NCI-H82 treated with DMSO at 0.1 percent for 48 hours (cell line): ENCODE measurements around the gene PRKAG2.

Experiments used
- DNase-seq: peaks from one replicate; lab custom pipeline; 2025; ENCODE audit not compliant: unreplicated experiment; lab: John Stamatoyannopoulos, UW

PRKAG2 gene

DNA sequence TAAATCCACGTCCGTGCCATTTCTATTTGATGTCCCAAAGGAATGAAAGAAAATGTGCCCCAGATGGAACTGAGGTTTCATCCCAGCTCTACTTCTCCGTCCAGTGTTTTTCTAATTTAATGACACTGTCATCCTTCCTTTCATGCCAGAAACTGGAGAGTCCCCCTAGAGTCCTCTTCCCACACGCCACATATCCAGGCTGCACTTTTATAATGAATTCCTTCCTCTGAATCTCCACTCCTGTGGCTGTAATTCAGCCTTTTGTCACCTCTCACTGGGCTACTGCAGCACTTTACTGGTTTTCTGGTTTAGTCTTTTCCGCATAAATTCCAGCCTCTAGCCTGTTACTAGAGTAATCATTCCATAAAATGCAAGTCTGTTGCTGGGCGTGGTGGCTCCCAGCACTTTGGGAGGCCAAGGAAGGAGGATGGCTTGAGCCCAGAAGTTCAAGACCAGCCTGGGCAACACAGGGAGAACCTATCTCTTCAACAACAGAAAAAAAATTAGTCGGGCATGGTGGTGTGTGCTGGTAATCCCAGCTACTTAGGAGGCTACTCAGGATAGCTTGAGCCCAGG lies 214.6 kb downstream of the PRKAG2 start:
- DNase-seq: no peak

DNA sequence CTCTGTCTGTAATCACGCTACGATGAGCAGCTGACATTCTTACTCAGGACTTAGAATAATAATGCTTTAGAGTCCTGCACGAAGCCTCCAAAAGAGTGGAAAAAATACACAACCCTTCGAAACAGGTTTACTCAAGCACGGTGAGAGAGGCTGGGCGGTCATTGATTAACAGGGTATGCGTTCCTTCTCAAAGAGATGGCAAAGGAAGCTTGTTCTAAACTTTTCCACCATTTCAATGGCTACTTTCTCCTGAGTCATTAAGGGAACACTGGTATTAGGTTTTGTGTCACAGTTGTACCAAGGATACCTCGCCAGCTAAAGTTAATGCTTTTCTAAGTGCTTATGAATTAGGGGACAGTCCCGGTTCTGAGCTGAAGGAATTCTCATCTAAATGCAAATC lies 215.3 kb downstream of the PRKAG2 start:
- DNase-seq: no peak

DNA sequence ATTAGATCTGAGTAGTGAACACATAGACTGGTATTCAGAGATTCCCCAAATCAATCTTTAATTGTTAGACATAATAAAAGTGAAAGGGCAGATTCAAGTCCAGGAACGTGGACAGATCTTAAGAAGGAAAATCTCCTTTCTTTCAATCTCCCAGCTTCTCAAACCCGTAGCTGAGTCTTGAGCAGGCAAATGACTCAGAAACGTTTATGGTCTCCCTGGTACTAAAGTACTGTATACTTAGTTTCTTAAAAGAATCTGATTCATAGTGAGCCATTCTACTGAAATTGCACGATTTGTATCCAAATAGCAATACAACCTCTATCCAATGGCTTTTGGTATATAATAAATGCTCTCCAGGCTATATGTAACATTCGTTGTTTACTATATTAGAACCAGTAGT lies 216.8 kb downstream of the PRKAG2 start:
- no peak for DNase-seq

DNA sequence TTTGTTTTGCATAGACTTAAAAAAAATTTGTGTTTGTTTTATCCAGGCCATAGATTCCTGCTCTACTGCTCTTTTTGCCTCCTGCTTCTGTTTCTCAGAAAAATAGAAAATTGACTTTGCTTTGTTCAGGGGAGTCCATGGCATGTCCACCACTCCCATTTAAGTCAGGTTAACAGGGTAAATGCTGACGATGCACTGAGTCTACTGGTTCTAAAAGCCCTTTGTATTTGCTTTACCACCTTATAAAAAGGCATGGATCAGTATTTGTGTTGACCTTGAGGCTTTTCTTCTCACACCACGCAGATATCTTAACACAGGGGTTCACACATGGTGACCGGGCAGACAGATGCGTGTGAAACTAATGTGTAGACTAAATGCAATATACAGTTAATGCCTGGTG lies 217.7 kb downstream of the PRKAG2 start:
- DNase-seq: no peak

DNA sequence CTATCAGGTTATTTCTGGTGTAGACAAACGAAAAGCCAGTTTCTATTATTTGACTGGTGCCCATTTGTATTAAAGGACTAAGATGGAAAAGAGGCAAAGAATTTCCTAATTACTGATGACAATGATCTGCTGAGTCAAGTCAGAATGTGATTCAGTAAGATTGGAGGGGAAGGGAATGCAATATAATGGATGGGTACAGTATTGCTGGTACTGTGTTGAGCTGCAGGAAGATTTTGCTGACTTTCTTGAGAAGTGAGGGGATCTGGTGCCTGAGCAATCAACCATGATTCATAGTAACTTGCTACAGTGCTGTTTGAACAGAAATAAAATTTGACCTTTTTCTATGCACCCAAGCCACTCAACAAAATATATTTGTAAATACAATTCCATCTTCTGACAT lies 218.1 kb downstream of the PRKAG2 start:
- DNase-seq: no peak

DNA sequence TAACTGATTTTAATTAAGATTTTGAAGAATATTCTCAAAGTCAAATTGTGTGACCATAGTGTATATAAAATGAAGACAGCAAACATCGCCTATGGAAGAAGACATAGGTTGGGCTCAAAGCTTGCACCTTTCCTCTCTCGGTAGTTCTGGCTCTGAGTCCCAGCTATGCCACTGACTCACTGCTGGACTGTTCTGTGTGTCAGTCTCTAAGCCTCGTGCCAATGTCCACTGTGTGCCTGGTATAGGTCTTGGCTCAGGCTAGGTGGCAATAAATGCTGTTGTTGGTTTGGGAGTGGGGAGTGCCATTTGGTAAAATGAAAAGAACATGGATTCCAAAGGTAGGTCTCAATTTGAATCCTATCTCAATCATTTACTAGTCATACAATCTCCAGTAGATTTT lies 219.7 kb downstream of the PRKAG2 start:
- DNase-seq: no peak

DNA sequence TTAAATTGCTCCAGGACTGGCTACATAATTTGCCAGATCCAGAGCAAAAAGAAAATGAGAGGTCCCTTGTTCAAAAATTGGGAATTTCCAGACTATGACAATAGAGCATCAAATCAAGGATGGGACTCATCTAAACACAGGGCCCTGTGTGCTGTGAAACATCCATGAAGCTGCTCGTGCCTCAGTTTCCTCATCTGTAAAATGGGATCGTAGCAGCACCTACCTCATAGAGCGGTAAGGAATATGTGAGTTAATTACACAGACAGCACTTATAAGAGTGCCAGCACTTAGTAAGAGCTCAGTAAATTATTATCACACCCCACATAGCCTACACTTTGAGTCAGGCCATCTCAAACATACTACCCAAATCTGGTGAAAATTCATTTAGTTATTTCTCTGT lies 221.4 kb downstream of the PRKAG2 start:
- DNase-seq: no peak

DNA sequence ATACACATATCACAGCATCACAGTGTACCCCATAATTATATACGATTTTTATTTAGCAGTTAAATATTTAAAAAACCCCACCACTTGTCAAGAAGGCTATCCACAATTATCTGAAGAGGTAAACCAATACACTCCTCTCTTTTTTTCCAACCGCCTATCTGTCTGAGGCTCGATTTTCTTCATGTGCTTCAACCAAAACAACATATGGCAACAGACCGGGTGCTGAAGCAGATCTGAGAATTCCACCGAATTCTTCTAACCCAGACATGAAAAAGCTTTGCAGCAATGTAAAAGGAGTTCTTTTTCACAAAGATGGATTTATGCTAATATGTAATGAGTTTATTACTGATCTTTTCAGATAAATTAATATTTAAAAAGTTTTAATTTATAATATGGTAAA lies 224.8 kb downstream of the PRKAG2 start:
- DNase-seq: no peak

DNA sequence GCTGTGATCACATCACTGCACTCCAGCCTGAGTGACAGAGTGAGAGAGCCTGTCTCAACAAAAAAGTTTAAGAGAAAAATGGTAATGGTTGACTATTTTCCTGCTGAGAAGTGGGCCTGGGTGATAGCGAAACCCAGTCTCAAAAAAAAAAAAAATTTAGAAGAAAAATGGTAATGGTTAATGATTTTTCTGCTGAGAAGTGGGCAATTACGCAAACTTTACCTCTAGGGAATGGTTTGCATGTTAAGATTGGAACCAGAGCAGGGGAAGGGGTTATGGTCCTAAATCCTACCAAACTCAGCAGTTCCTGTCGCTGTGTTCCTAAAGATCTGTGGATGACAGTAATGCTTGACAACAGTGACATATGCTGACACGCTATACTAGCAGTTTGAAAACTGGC lies 226.8 kb downstream of the PRKAG2 start:
- no peak for DNase-seq

DNA sequence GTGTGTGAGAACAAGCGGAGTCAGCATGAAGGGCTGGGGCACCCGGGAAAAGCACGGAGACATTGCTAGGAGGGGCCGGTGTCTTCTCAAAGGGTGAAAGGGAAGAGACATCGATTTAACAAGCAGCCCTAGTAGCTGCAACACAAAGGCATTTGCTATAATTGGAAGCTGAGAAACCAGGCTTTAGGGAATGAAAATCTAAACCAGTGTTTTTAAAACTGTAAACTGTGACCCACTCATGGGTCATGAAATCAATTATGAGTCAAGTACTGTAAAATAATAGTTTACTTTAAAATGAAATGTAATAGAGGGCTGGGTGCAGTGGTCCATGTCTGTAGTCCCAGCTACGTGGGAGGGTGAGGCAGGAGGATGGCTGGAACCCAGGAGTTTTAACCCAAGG lies 228.5 kb downstream of the PRKAG2 start:
- DNase-seq: no peak

DNA sequence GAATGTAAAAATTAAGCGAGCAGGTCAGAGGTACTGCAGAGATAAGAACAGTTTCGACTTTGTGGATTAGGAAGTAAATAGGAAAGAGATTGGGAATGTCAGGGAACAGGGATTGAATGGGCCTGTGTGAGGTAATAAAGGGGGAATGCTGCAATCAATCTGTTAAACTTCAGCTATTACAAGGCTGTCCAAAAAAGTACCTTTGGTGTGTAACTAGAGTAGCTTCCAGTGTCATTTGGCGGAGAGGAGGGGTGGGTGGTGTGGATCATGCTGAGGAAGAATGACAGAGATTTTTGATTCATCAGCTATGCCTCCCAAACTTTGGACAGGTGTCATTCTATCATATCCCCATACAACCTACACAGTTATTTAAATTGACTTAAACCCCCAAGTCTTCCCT lies 229.0 kb downstream of the PRKAG2 start:
- no peak for DNase-seq

DNA sequence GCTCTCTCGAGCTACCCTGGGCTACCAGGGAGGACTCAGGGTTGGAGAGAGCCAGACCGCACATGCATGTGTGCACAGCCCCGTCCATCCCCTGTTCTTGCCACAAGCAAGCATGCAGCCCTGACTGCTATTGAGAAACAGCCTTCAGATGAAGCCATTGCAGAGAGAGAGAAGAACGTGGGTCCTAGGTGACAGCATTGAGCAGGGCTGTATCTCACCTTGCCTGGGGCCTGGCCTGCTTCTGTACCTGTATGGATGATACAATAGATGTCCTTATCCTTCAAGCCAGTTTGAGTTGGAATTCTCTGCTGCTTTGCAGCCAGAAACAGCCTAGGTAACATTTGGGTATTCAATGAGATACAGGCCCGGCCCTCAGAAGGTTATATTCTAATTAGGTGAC lies 229.9 kb downstream of the PRKAG2 start:
- DNase-seq: no peak

DNA sequence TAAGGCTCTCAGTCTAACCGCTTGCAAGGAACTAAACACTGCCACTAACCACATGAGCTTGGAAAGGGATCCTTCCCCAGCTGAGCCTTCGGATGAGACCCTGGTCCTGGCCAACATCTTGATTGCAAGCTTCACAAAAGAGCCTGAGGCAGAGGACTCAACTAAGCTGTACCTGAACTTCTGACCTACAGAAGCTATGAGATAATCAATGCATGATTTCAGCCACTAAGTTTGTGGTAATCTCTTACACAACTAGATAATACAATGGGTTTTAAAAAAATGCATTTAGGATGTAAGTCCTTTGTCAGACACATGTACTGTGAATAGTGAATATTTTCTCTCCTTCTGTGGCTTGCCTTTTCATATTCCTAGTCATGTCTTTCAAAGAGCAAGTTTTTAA lies 231.6 kb downstream of the PRKAG2 start:
- DNase-seq: no peak

DNA sequence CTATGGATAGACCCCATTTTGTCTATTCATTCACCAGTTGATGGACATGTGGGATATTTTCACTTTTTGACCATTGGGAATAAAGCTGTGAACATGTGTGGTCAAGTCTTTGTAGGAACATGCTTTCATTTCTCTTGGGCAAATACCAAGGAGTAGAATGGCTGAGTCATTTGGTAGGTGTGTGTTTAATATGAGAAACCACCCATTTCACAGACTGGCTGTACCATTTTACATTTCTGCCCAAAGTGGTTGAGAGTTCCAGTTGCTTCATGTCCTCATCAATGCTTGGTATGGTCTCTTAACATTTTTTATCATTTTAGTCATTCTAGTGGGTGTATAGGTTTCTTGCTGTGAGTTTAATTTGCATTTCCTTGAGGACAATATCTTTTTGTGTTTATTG lies 232.4 kb downstream of the PRKAG2 start:
- DNase-seq: no peak

DNA sequence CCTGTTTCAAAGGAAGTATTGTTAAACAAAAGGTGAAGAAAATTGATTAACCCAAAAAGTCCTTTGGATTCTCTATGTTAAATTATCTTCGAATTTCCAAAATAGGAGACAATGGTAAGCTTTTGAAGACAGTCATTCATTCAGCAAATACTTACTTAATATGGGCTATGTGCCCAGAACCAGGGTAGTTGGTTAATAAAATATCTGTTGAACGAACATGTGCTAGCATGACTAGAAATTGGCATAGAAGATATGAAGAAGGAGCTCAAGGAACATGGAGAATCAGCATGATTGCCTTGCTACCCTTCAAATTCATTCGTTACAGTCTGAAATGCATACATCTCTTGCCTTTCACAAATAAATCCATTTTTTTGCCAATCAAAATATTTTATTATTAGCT lies 234.2 kb downstream of the PRKAG2 start:
- DNase-seq: no peak

DNA sequence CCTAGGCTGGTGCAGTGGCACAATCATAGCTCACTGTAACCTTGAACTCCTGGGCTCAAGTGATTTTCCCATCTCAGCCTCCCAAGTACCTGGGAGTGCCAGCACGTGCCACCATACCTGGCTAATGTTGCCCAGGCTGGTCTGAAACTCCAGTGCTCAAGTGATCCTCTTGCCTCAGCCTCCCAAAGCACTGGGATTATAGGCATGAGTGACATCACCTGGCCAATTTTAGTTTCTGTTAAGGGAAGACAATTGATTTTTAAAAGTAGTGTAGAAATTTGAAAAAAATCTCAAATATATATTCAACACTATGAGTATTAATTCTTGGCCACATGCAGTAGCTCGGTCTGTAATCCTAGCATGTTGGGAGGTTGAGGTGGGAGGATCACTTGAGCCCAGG lies 235.3 kb downstream of the PRKAG2 start:
- DNase-seq: no peak

DNA sequence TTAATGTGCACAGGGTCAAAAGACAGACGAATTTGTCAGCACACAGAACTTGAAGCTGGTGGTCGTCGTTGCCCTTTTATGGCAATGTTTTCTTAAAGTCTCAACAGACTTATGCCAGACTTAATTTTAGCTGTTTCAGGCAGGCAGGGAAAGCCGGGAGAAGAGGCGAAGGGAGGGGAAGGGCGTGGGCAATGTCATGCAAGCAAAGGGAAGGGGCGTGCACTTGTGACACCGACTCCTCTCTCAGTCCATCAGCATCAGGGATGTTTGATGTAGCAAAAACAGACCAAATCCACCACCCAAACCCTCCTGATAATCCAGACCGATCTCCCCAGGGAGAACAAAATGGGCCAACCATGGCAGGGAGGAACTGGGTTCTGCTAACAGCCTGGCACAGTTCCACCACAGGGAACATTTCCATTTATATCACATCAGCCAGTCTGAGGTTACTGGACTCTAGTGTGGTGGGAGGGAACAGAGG lies 239.1 kb downstream of the PRKAG2 start:
- DNase-seq: no peak

DNA sequence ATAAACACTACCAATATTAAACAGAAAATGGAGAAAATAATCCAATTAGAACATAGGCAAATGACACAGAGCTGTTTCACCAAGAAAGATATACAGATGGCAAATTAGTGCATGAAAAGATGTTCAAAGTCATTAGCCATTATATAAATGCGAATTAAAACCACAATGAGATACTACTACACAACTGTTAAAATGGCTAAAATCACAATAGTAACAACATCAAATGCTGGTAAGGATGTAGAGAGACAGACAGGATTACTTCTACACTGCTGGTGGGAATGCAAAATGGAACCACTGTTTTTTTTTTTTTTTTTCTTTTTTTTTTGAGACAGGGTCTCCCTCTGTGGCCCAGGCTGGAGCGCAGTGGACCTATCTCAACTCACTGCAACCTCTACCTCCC lies 242.3 kb downstream of the PRKAG2 start:
- no peak for DNase-seq

DNA sequence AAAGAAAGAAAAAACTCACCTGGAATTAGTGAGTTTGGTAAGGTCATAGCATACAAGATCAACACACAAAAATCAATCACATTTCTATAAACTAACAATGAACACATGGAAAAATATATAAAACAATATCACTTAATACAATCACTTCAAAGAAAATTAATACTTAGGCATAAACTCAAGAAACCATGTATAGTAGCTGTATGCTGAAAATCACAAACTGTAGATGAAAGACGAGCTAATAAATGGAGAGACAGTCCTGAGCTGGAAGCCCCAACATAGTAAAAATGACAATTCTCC lies 243.5 kb downstream of the PRKAG2 start:
- DNase-seq: no peak

DNA sequence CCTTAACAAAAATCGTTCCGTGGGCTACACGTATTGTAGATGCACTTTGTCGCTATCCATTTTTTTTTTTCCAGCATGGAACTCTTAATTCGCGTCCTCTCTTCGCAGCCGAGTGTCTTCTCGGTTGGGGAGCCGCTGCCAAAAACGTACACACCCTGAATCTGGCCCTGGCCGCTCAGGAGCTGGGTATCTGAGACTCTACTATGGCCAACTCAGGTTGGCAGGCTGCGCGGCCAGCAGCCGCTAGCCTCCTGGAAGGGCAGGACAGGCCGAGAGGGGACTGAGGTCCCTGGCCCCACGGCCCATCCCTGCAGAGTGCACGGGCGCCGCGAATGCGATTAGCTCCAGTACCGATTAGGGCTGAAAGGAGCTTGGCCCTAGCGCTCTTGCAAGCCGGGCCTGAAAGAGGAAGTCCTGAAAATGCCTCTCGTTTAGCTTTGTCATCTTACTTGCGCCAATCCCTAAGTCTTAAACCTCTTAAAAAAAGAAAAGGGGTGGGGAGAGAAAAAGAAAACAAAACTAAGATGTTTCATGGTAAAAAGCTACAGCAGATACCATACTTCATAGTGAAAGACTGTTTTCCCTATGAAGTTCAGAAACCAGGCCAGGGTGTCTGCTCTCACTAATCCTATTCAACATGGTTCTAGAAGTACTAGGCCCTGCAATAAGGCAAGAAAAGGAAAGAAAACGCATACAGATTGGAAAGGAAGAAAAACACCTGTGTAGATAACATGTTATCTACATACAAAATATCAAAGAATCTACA lies 244.0 kb downstream of the PRKAG2 start:
- DNase-seq: no peak

DNA sequence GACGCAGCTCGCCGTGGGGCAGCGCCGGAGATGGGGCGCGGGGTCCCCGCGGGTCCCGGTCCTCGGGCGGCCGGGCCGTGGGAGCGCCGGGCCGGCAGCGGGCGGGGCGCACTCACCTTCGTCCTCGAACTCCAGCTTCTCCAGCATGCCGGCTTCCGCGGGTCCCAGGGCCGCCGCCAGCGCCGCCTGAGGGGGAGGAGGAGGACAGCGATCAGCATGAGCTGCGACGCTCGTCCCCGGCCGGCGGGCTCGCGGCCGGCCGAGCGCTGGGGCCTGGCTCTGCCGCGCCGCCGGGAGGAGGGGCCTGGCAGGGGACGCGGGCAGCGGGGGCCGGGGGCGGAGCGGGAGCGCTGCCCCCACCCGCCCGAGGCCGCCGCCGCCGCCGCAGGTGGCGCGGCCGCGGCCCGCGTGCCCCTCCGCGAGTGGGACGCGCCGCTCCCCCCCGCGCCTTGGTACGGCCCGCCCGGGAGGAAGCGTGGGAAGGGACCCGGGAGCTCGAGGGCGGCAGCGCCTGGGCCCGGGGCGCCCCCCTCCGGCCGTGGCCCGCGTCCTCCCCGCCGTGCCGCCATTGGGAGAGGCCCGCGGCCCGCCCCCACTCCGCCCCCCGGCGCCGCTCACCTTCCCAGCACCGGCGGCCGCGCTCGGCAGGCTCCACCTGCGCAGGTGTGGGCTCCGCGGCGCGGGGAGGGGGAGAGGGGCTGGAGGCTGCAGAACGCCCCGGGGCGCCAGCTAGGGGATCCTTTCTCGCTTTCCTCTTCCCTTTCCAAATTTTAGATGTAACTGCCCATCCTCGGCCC lies 244.8 kb downstream of the PRKAG2 start:
- no peak for DNase-seq

DNA sequence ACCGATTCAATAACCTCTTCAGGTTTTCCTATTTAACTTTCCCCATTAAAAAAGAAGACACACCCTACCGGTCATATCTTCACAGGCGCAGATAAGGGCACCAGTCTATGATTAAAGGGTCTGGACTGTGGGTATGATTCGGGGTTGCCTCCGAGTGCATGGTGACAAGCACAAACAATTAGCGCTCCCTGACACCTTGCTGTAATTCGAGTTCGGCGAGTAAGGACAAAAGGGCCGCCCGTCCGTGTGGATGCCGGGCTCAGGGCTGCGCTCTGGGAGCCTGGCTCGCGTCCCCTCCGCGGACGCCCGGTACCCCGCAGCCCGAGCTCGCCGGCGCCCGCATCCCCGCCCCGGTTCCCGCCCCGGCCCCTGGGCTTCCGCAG lies 245.4 kb downstream of the PRKAG2 start:
- DNase-seq: no peak
